ENCODE data around the gene GSTA5.
A peak's percentile ranks its signal among the peaks of the same experiment; 100 is the strongest.
"Not testable (repeated sequence)": the region's sequence is repeated elsewhere in the genome, so short reads cannot be mapped to it uniquely, and the experiment has no call there.

The GSTA5 gene

DNA sequence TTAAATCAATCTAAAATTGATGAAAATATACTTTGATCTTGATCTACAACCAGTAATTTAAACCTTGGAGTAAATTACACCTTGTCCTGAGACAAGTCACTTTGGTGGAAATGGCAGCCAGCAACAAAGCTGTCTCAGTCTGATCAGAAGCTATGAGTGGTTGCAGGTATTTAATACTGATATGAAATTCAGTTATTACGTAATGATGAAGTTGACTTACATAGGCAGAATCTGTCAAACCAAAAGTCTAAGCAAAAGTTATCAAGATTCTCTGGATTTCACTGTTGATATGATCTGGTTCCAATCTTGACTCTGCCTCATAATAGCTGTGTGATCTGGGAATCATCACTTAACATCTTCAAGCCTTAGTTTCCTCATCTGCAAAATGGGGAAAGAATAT is 27.6 kb upstream of the GSTA5 start:
- Histone ChIP-seq H3K27ac (no peak overlapping the region), H3K27me3 (ENCODE audit: insufficient read depth, low read depth, severe bottlenecking) (no peaks in the 10 kb centered on the region), H3K4me3 (ENCODE audit: low read depth, low read length) (no peak overlapping the region), H3K9me3 (ENCODE audit: severe bottlenecking) (no peaks in the 10 kb centered on the region), H3K36me3 (no peaks in the 10 kb centered on the region)
- no peak for DNase-seq
- TF ChIP-seq, protein P1, sequence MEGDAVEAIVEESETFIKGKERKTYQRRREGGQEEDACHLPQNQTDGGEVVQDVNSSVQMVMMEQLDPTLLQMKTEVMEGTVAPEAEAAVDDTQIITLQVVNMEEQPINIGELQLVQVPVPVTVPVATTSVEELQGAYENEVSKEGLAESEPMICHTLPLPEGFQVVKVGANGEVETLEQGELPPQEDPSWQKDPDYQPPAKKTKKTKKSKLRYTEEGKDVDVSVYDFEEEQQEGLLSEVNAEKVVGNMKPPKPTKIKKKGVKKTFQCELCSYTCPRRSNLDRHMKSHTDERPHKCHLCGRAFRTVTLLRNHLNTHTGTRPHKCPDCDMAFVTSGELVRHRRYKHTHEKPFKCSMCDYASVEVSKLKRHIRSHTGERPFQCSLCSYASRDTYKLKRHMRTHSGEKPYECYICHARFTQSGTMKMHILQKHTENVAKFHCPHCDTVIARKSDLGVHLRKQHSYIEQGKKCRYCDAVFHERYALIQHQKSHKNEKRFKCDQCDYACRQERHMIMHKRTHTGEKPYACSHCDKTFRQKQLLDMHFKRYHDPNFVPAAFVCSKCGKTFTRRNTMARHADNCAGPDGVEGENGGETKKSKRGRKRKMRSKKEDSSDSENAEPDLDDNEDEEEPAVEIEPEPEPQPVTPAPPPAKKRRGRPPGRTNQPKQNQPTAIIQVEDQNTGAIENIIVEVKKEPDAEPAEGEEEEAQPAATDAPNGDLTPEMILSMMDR (IDR thresholded peaks at IDR 0.05; ENCODE audit: low read depth, low read length): no peak

DNA sequence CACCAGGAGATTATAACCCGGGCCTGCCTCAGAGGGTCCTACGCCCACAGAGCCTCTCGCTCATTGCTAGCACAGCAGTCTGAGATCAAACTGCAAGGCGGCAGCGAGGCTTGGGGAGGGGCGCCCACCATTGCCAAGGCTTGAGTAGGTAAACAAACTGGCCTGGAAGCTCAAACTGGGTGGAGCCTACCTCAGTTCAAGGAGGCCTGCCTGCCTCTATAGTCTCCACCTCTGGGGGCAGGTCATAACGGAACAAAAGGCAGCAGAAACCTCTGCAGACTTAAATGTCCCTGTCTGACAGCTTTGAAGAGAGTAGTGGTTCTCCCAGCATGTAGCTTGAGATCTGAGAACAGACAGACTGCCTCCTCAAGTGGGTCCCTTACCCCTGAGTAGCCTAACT is 20.5 kb upstream of the GSTA5 start:
- not testable (repeated sequence) for DNase-seq

DNA sequence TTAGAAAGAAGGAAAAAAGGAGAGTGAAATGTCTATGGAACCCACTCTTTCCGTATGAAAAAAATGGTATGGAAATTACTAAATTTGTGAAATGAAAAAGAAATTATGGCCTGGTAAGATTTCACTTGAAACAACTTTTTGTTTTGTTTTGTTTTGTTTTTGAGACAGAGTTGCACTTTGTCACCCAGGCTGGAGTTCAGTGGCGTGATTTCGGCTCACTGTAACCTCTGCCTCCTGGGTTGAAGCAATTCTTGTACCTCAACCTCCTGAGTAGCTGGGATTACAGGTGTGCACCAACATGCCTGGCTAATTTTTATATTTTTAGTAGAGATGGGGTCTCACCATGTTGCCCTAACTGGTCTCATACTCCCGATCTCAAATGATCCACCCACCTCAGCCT is 17.8 kb upstream of the GSTA5 start:
- H3K9me3 ChIP-seq (ENCODE audit: severe bottlenecking): peaks cover 13% of the 10 kb centered on the region
- no peaks in the 10 kb centered on the region for H3K27me3 ChIP-seq (ENCODE audit: insufficient read depth, low read depth, severe bottlenecking)
- no peaks in the 10 kb centered on the region for H3K36me3 ChIP-seq
- no peak overlapping the region for H3K27ac ChIP-seq
- H3K4me3 ChIP-seq (ENCODE audit: low read depth, low read length): no peak overlapping the region
- DNase-seq: no peak
- TF ChIP-seq, protein P1 (IDR thresholded peaks at IDR 0.05; ENCODE audit: low read depth, low read length): no peak

More for the DNA sequence above, 20.5 kb upstream of the GSTA5 start:
- H3K4me3 ChIP-seq (ENCODE audit: low read depth, low read length); H3K27me3 ChIP-seq (ENCODE audit: insufficient read depth, low read depth, severe bottlenecking); H3K27ac ChIP-seq; H3K36me3 ChIP-seq: not testable (repeated sequence)
- peaks cover 13% of the 10 kb centered on the region for H3K9me3 ChIP-seq (ENCODE audit: severe bottlenecking)

DNA sequence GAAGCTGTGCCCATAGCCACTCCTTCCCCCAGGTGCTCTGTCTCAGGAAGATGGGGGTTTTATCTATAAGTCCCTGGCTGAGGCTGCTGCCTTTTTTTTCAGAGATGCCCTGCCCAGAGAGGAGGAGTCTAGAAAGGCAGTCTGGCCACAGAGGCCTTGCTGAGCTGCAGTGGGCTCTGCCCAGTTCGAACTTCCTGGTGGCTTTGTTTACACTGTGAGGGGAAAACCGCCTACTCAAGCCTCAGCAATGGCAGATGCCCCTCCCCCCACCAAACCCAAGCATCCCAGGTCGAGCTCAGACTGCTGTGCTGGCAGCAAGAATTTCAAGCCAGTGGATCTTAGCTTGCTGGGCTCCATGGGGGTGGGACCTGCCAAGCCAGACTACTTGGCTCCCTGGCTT is 15.5 kb upstream of the GSTA5 start:
- H3K36me3 ChIP-seq; H3K27me3 ChIP-seq (ENCODE audit: insufficient read depth, low read depth, severe bottlenecking); H3K9me3 ChIP-seq (ENCODE audit: severe bottlenecking); H3K27ac ChIP-seq; H3K4me3 ChIP-seq (ENCODE audit: low read depth, low read length): not testable (repeated sequence)
- DNase-seq: peak; percentile 49

DNA sequence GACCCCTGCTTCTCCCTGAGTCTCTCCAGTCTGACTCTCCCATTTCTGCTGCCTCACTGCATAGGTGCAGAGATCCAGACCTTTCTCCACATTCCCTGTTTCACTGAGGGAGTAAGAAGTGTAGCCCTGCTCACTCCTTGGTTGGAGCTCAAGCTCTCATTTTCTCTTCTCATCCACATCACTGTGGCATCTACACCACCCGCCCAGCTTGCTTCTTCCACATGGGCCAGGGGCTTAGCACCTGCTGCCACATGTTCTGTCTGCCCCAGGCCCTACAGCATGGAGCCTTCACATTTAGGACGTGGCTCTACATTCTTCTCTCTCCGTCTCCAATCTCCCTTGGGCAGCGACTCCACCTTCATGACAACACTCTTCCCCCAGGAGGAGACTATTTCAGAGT is 8.5 kb upstream of the GSTA5 start:
- Histone ChIP-seq H3K36me3 (no peaks in the 10 kb centered on the region), H3K27me3 (ENCODE audit: insufficient read depth, low read depth, severe bottlenecking) (no peaks in the 10 kb centered on the region), H3K9me3 (ENCODE audit: severe bottlenecking) (peaks cover 11% of the 10 kb centered on the region), H3K27ac (no peak overlapping the region), H3K4me3 (ENCODE audit: low read depth, low read length) (no peak overlapping the region)
- TF ChIP-seq, protein P1 (IDR thresholded peaks at IDR 0.05; ENCODE audit: low read depth, low read length): no peak
- DNase-seq: no peak

DNA sequence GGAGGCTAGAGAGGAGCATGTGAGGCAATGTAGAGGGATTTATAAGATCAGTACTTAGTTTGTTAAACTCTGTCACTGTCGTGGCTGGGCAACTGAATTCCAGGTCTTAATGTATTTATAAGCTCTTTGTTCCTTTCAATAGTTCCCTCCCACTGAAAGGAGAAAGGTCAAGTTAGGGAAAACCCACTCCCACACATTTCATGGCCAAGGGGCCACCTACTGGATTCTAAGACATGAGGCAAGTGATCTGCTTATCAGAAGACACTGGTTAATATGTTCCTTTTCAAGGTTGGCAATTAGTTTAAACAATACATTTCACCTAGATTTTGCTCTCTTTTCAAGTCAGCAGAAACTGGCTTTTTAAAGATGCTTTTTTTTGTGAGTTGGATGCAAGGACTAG is 5.4 kb upstream of the GSTA5 start:
- Histone ChIP-seq H3K27ac (no peak overlapping the region), H3K4me3 (ENCODE audit: low read depth, low read length) (no peak overlapping the region), H3K9me3 (ENCODE audit: severe bottlenecking) (peaks cover 11% of the 10 kb centered on the region), H3K36me3 (no peaks in the 10 kb centered on the region), H3K27me3 (ENCODE audit: insufficient read depth, low read depth, severe bottlenecking) (no peaks in the 10 kb centered on the region)
- TF ChIP-seq, protein P1 (IDR thresholded peaks at IDR 0.05; ENCODE audit: low read depth, low read length): no peak
- no peak for DNase-seq

DNA sequence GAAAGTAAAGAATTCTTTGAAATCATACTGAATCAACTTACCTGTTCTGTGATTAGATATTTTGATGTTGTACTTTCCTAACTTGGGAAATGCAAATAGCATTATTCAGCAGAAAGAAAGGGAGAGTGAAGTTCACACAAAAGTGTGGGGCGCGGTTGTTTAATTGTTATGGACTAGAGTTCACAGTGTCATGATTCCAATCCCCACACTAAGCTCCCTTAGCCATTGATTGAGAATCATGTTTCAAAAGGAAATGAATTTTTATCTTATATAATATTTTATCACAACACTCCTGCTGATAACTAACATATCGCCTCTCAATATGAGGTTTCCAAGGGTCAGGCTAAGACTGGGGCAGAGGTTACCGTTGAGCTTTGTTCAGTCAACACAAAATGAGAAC is 3.0 kb upstream of the GSTA5 start:
- TF ChIP-seq, protein P1 (IDR thresholded peaks at IDR 0.05; ENCODE audit: low read depth, low read length): no peak
- H3K9me3 ChIP-seq (ENCODE audit: severe bottlenecking): peaks cover 8% of the 10 kb centered on the region
- no peak overlapping the region for H3K4me3 ChIP-seq (ENCODE audit: low read depth, low read length)
- H3K27me3 ChIP-seq (ENCODE audit: insufficient read depth, low read depth, severe bottlenecking): no peaks in the 10 kb centered on the region
- no peaks in the 10 kb centered on the region for H3K36me3 ChIP-seq
- DNase-seq: no peak
- no peak overlapping the region for H3K27ac ChIP-seq
